Measurements from ENCODE around the gene GOSR2.

GOSR2 gene

DNA sequence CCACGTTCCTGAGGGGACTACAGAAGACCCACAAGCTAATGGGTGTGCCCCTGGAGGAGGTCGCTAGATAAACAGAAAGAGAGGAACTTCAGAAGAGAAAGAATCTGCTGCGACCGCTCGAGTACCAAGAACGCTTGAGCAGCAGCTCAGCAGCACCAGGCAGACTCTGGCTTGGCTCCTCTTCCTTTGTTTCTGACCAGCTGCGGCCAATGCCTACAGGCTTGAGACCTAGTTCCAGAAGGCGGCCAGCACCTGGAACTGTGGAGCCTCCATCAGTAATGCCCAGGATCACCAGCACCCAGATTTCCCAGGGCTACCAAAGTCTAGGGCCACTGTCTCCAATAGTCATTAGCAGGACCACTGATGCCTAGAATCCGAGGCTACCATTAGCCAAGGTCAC is 26.0 kb upstream of the GOSR2 start:
- H3K4me3 Mint-ChIP-seq: no peak overlapping the region
- no peak overlapping the region for H3K27ac Mint-ChIP-seq (ENCODE audit: low read depth)
- DNase-seq (ENCODE audit: low spot score in 2 of 2): no peak
- H3K36me3 Mint-ChIP-seq (ENCODE audit: insufficient read depth): no peaks in the 10 kb centered on the region
- no peaks in the 10 kb centered on the region for H3K4me1 Mint-ChIP-seq
- no peak for ATAC-seq (replicated peaks; ENCODE audit: extremely low read depth, poor library complexity, severe bottlenecking)
- no peaks in the 10 kb centered on the region for H3K9me3 Mint-ChIP-seq
- peaks cover 82% of the 10 kb centered on the region for H3K27me3 Mint-ChIP-seq

DNA sequence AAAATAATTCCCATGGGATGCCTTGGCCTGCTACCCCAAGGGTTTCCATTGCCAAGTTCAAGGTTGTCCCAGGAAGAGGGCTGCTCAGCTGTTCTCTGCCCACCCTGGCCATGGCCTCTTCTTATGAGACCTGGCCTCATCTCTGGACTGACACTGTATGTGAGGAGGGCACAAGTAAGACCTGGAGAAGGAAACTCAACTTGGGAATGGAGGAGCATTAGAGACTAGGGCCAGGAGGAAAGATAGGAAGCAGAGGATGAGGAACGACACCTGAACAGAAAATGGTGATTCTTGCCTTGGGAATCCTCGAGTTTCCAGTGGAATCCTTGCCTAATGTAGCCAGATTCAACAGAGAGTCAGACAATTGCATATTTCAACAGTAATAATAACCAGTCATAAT is 24.6 kb upstream of the GOSR2 start:
- H3K4me1 Mint-ChIP-seq: no peaks in the 10 kb centered on the region
- DNase-seq (ENCODE audit: low spot score in 2 of 2) (no peak), ATAC-seq (replicated peaks; ENCODE audit: extremely low read depth, poor library complexity, severe bottlenecking) (no peak)
- no peaks in the 10 kb centered on the region for H3K36me3 Mint-ChIP-seq (ENCODE audit: insufficient read depth)
- peaks cover 76% of the 10 kb centered on the region for H3K27me3 Mint-ChIP-seq
- no peak overlapping the region for H3K4me3 Mint-ChIP-seq
- no peaks in the 10 kb centered on the region for H3K9me3 Mint-ChIP-seq
- H3K27ac Mint-ChIP-seq (ENCODE audit: low read depth): no peak overlapping the region

DNA sequence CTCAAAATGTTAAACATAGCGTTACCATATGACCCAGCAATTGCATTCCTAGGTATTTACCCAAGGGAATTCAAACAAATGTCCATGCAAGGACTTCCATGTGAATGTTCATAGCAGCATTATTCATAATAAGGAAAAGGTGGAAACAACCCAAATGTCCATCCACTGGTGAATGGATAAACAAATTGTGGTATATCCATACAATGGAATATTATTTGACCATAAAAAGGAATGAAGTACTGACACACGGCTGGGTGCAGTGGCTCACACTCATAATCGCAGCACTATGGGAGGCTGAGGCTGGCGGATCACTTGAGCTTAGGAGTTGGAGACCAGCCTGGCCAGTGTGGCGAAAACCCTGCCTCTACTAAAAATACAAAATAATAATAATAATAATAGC is 24.1 kb upstream of the GOSR2 start:
- Mint-ChIP-seq H3K4me1 (no peaks in the 10 kb centered on the region), H3K9me3 (no peaks in the 10 kb centered on the region), H3K27ac (ENCODE audit: low read depth) (no peak overlapping the region), H3K36me3 (ENCODE audit: insufficient read depth) (no peaks in the 10 kb centered on the region), H3K27me3 (peaks cover 71% of the 10 kb centered on the region), H3K4me3 (no peak overlapping the region)
- no peak for DNase-seq (ENCODE audit: low spot score in 2 of 2)
- no peak for ATAC-seq (replicated peaks; ENCODE audit: extremely low read depth, poor library complexity, severe bottlenecking)

DNA sequence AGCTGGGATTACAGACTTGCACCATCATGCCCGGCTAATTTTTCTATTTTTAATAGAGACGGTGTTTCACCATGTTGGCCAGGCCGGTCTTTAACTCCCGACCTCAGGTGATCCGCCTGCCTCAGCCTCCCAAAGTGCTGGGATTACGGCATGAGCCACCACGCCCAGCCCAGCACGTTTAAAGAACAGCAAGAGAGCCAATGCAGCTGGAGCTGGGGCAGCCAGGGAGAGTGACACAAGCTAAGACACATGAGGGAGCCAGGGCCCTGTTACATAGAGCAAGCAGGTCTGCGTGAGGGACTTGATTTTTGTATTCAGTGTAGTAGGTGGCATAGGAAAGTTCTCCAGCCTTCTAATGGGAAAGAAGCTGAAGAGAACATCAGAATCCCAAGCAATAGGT is 21.7 kb upstream of the GOSR2 start:
- no peak for ATAC-seq (replicated peaks; ENCODE audit: extremely low read depth, poor library complexity, severe bottlenecking)
- Mint-ChIP-seq H3K4me1 (no peaks in the 10 kb centered on the region), H3K27ac (ENCODE audit: low read depth) (no peak overlapping the region), H3K27me3 (peaks cover 68% of the 10 kb centered on the region), H3K9me3 (no peaks in the 10 kb centered on the region), H3K36me3 (ENCODE audit: insufficient read depth) (no peaks in the 10 kb centered on the region), H3K4me3 (no peak overlapping the region)
- DNase-seq (ENCODE audit: low spot score in 2 of 2): no peak

DNA sequence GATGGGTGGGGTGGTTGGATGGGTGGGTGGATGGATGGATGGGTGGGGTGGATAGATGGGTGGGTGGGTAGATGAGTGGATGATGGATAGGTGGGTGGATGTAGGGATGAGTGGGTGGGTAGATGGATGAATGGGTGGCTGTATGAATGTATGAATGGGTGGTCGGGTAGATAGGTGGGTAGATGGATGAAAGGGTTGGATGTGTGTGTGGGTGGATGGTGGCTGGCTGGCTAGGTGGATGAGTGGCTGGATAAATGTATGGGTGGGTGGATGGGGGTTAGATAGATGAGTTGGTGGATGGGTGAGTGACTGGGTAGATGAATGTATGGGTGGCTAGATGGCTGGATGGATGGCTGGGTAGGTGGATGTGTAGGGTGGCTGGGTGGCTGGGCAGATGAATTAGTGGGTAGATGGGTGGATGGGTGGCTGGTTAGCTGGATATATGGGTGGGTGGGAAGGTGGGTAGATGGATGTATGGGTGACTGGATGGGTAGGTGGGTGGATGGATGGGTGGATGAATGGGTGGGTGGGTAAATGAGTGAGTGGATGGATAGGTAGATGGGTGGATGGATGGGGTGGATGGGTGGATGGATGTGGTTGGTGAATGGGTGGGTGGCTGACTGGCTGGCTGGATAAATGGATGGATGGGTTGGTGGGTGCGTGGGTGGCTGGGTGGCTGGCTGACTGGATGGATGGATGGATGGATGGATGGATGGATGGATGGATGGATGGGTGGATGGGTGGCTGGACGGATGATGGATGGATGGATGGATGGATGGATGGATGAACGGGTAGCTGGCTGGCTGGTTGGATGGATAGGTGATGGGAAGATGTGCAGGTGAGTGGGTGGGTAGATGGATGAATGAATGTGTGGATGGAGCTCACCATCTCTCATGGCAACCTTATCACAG is 18.9 kb upstream of the GOSR2 start:
- Mint-ChIP-seq H3K36me3 (ENCODE audit: insufficient read depth) (no peaks in the 10 kb centered on the region), H3K27me3 (peaks cover 55% of the 10 kb centered on the region), H3K4me3 (no peak overlapping the region), H3K4me1 (no peaks in the 10 kb centered on the region), H3K9me3 (no peaks in the 10 kb centered on the region), H3K27ac (ENCODE audit: low read depth) (peak overlapping the region; percentile 47)
- no peak for DNase-seq (ENCODE audit: low spot score in 2 of 2)
- no peak for ATAC-seq (replicated peaks; ENCODE audit: extremely low read depth, poor library complexity, severe bottlenecking)

DNA sequence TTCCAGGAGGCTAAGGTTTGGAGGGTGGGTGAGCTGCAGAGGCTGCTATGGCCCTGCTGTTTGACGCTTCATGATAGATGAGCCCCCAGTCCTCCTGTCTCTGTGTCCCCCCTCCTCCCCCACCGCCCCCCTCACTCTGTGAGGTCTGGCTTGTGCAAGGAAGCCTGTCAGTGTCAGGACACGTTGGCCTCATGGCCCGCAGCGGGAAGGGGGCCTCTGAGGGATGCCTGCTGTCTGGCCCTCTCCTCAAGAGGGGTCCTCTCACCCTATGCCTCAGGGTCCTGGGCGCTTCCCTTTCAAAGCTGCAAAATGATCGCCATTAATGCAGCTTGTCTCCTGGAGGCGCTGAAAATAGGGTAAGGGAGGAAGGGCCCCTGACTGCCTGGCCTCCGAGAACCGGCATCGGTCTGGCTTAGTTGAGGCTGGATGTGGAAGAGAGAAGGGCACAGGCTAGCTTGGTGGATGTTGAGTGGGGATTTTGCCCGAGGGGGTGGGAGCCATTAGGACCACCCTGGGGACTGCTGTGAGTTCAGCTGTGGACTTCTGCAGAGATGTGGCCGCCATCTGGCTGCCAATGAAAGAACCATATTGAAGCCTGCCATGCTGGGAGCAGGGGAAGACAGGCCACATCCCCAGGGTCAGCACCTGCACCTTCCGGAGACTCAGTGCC is 14.8 kb upstream of the GOSR2 start:
- Mint-ChIP-seq H3K4me3 (no peak overlapping the region), H3K27ac (ENCODE audit: low read depth) (no peak overlapping the region), H3K9me3 (no peaks in the 10 kb centered on the region), H3K27me3 (peaks cover 45% of the 10 kb centered on the region), H3K36me3 (ENCODE audit: insufficient read depth) (no peaks in the 10 kb centered on the region), H3K4me1 (no peaks in the 10 kb centered on the region)
- DNase-seq (ENCODE audit: low spot score in 2 of 2): no peak
- no peak for ATAC-seq (replicated peaks; ENCODE audit: extremely low read depth, poor library complexity, severe bottlenecking)

DNA sequence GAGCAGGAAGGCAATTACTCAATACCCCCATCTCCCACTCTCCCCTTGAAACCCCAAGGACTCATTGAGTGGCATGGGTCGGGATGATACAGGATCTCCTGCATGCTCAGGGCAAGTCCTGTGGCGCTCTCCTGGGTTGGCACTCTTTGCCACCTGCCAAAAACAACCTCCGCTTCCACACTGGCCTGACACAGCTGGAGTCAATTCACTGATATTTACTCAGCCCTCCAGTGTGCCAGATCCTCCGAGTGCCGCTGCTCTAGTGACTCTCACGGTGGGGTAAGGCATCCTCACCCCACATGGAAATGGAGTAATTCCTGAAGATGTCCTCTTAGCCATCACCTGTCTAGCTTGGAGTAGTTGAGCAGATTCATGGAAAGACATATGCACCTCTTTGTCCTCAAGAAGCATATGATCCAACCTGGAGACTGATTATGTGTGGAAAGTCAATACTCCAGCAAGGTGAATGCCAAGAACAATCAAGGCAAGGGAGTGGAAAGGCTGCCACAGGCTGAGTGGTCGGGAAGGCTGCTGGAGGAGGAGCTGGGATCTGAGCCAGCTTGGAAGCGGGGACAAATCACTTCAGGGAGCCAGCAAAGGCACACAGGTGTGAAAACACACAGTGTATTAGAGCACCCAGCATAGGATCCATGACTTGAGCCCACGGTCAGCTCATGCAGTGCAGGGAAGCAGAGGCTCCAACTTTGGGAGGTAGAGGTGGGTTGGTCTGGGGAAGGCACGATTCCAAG is 12.6 kb upstream of the GOSR2 start:
- no peak overlapping the region for H3K4me3 Mint-ChIP-seq
- H3K36me3 Mint-ChIP-seq (ENCODE audit: insufficient read depth): no peaks in the 10 kb centered on the region
- H3K27me3 Mint-ChIP-seq: peaks cover 42% of the 10 kb centered on the region
- no peak for DNase-seq (ENCODE audit: low spot score in 2 of 2)
- no peaks in the 10 kb centered on the region for H3K9me3 Mint-ChIP-seq
- no peaks in the 10 kb centered on the region for H3K4me1 Mint-ChIP-seq
- no peak for ATAC-seq (replicated peaks; ENCODE audit: extremely low read depth, poor library complexity, severe bottlenecking)
- H3K27ac Mint-ChIP-seq (ENCODE audit: low read depth): no peak overlapping the region

DNA sequence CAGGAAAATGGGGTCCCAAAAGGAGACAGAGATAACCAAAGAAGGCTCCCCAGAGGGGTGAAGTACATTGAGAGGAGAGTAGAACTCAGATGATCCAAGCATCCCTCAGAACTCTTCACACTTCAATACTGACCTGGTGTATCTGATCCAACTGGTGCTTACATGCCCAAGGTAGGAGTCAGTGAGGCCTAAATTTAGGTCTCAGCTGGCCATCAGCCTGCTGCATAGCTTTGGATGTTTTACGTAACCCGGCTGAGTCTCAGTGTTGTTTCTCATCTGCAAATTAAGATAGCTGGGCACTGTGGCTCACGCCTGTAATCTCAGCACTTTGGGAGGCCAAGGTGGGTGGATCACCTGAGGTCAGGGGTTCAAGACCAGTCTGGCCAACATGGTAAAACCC is 11.6 kb upstream of the GOSR2 start:
- Mint-ChIP-seq H3K27ac (ENCODE audit: low read depth) (no peak overlapping the region), H3K9me3 (no peaks in the 10 kb centered on the region), H3K27me3 (peaks cover 35% of the 10 kb centered on the region), H3K4me3 (no peak overlapping the region), H3K36me3 (ENCODE audit: insufficient read depth) (no peaks in the 10 kb centered on the region), H3K4me1 (no peaks in the 10 kb centered on the region)
- ATAC-seq (replicated peaks; ENCODE audit: extremely low read depth, poor library complexity, severe bottlenecking) (no peak), DNase-seq (ENCODE audit: low spot score in 2 of 2) (no peak)

DNA sequence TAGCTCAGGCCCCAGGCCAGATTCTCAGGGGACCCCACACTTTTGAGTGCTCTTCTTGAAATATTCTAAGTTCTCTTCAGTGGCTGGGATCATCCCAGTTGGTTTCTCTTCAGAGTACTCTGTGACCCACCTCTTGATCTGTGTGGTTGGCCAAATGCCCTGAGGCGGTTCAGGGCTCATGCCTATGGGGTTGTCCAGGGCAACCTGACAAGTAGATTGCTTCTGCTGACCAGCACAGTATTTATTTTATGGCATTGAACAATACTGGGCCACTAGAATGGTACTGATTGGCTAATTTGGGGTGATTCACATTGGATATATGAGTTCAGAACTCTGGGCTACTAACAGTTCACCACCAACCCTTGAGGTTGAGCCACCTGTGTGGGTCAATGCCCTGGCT is 7.4 kb upstream of the GOSR2 start:
- ATAC-seq (replicated peaks; ENCODE audit: extremely low read depth, poor library complexity, severe bottlenecking) (no peak), DNase-seq (ENCODE audit: low spot score in 2 of 2) (no peak)
- H3K36me3 Mint-ChIP-seq (ENCODE audit: insufficient read depth): no peaks in the 10 kb centered on the region
- H3K27ac Mint-ChIP-seq (ENCODE audit: low read depth): no peak overlapping the region
- no peaks in the 10 kb centered on the region for H3K9me3 Mint-ChIP-seq
- H3K4me3 Mint-ChIP-seq: no peak overlapping the region
- H3K27me3 Mint-ChIP-seq: peaks cover 15% of the 10 kb centered on the region
- no peaks in the 10 kb centered on the region for H3K4me1 Mint-ChIP-seq

DNA sequence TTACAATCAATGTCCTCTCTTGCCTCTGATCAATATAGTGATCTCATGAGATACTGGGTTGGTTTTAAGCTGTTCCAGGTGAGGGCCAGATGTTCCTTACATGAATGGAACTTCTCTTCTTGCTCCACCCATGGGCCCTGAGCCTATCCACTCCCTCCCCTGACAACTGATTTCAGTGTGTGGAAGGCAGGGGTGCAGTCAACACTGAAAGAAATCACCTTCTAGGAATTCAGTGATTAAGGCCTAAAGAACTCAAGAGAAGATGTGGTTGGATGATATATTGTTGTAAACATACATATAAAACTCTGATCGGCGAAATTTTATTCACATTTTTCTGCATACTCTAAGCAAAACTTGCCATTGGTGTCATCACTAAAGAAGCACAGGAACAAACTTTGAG is 6.7 kb upstream of the GOSR2 start:
- Mint-ChIP-seq H3K27me3 (peaks cover 9% of the 10 kb centered on the region), H3K27ac (ENCODE audit: low read depth) (no peak overlapping the region), H3K4me3 (no peak overlapping the region), H3K9me3 (no peaks in the 10 kb centered on the region), H3K36me3 (ENCODE audit: insufficient read depth) (no peaks in the 10 kb centered on the region), H3K4me1 (no peaks in the 10 kb centered on the region)
- ATAC-seq (replicated peaks; ENCODE audit: extremely low read depth, poor library complexity, severe bottlenecking): no peak
- DNase-seq (ENCODE audit: low spot score in 2 of 2): no peak

DNA sequence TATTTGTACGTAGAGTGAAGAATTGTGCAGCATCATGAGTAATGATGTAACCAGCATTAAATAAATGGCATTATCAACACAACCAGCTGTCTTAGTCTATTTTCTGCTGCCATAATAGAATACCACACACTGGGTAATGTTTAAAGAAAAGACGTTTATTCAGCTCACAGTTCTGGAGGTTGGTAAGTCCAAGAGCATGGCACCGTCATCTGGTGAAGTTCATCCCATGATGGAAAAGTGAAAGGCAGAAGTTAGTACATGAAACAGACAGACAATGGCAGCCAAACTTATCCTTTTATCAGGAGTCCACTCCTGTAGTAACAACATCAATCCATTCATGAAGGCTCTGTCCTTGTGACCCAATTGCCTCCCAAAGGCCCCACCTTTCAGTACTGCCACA is 6.3 kb upstream of the GOSR2 start:
- no peaks in the 10 kb centered on the region for H3K4me1 Mint-ChIP-seq
- no peak overlapping the region for H3K27ac Mint-ChIP-seq (ENCODE audit: low read depth)
- DNase-seq (ENCODE audit: low spot score in 2 of 2) (no peak), ATAC-seq (replicated peaks; ENCODE audit: extremely low read depth, poor library complexity, severe bottlenecking) (no peak)
- peaks cover 8% of the 10 kb centered on the region for H3K27me3 Mint-ChIP-seq
- H3K4me3 Mint-ChIP-seq: no peak overlapping the region
- no peaks in the 10 kb centered on the region for H3K36me3 Mint-ChIP-seq (ENCODE audit: insufficient read depth)
- H3K9me3 Mint-ChIP-seq: no peaks in the 10 kb centered on the region

DNA sequence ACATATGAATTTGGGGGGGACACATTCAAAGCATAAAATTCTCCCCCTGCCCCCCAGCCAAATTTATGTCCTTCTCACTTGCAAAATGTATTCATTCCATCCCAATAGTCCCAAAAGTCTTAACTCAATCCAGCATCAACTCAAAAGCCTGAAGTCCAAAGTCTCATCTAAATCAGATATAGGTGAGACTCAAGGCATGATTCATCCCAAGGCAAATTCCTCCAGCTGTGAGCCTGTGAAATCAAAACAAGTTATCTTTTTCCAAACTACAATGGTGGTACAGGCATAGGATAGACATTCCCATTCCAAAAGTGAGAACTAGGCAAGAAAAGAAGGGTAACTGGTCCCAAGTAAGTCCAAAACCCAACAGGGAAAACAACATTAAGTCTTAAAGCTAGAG is 5.9 kb upstream of the GOSR2 start:
- Mint-ChIP-seq H3K4me1 (no peaks in the 10 kb centered on the region), H3K4me3 (no peak overlapping the region), H3K9me3 (no peaks in the 10 kb centered on the region), H3K27ac (ENCODE audit: low read depth) (no peak overlapping the region), H3K27me3 (peaks cover 4% of the 10 kb centered on the region), H3K36me3 (ENCODE audit: insufficient read depth) (no peaks in the 10 kb centered on the region)
- ATAC-seq (replicated peaks; ENCODE audit: extremely low read depth, poor library complexity, severe bottlenecking) (no peak), DNase-seq (ENCODE audit: low spot score in 2 of 2) (no peak)

DNA sequence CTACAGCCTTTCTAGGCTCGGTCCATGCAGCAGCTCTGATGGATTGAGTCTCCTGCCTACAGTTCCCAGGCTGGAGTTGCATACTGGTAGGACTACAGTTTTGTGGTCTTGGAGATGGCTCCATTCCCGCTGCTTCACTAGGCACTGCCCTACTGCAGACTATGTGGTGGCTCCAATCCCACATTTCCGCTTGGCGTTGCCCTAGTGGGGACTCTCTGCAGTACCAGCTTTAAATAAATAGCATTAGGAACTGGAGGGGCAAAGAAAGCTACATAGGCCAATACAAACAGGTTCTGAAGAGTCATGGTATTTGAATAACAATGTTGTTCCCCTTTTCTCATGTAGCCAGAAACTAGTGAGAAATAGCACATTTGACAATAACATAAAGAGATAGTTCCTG is 5.4 kb upstream of the GOSR2 start:
- no peak for DNase-seq (ENCODE audit: low spot score in 2 of 2)
- ATAC-seq (replicated peaks; ENCODE audit: extremely low read depth, poor library complexity, severe bottlenecking): no peak
- Mint-ChIP-seq H3K27me3 (no peaks in the 10 kb centered on the region), H3K36me3 (ENCODE audit: insufficient read depth) (no peaks in the 10 kb centered on the region), H3K27ac (ENCODE audit: low read depth) (no peak overlapping the region), H3K9me3 (no peaks in the 10 kb centered on the region), H3K4me3 (no peak overlapping the region), H3K4me1 (peaks cover 3% of the 10 kb centered on the region)
